Left lung (tissue), 10 donors: ENCODE results near the gene ABLIM2. TPM values are rescaled to one million over a fixed set of nuclear protein-coding genes. Genes with fewer than 3 reads are reported as not detected.

Experiments
- ATAC-seq: fragments of 200-7000 bp; cut with Tn5 transposase; one replicate; pipeline ENCODE4 v1.9.1; 2020; ENCODE audit warnings: moderate library complexity
- DNase-seq, 4 donors: peaks; one replicate each; pipeline ENCODE4 v3.0.0-alpha.2; 2013 to 2020
- H3K27ac ChIP-seq, 2 donors: fragments of 200-600 bp; sonication (generic) in 1 of 2; one replicate each; pipeline versions ENCODE4 v1.5.0 to v1.8.0; 2020 to 2021
- H3K27me3 ChIP-seq, 2 donors: fragments of 200-600 bp; sonication (generic) in 1 of 2; one replicate each; pipeline versions ENCODE4 v1.5.0 to v1.8.0; 2020 to 2021
- H3K36me3 ChIP-seq, 2 donors: fragments of 200-600 bp; sonication (generic) in 1 of 2; one replicate each; pipeline versions ENCODE4 v1.5.0 to v1.8.0; 2020 to 2021
- H3K4me1 ChIP-seq, 2 donors: fragments of 200-600 bp; one replicate each; pipeline ENCODE4 v1.8.0; 2021
- H3K4me3 ChIP-seq, 2 donors: fragments of 200-600 bp; sonication (generic) in 1 of 2; one replicate each; pipeline versions ENCODE4 v1.5.0 to v1.8.0; 2020 to 2021; ENCODE audit warnings: mild to moderate bottlenecking in 1 of 2
- H3K9me3 ChIP-seq, 2 donors: fragments of 200-600 bp; sonication (generic) in 1 of 2; one replicate each; pipeline versions ENCODE4 v1.5.0 to v1.8.0; 2020 to 2021
- CTCF ChIP-seq, 2 donors: fragments of 200-600 bp; sonication (generic) in 1 of 2; IDR thresholded peaks; one replicate each; pipeline versions ENCODE4 v1.5.0 to v1.8.0; 2021; ENCODE audit warnings: antibody characterized with exemption in 2 of 2
- intact Hi-C, 2 donors: fragments of 100-400 bp; cut with DNase I; formaldehyde crosslinking; loops; one replicate each; pipeline versions ENCODE4 v1.11.2 to v1.14.2; 2022
- polyA plus RNA-seq, 6 donors: library from polyadenylated mRNA; unstranded; fragments of 120-200 nt; gene quantifications; one replicate each; pipeline ENCODE4 v1.2.1, GENCODE V29; 2013; ENCODE audit not compliant: insufficient read length in 6 of 6
- total RNA-seq, 2 donors: library from RNA; stranded (reverse); fragmentation: NEBNext Ultra II Directional; extraction: Animal tissue kit (Norgen Biotek cat#: 25700); gene quantifications; one replicate each; pipeline ENCODE4 v1.2.1, GENCODE V29; 2021
- donor health status: DM: no; HTN: yes; CAD: no.
- donor health status: DM: no; HTN: no; CAD: no.

Gene ABLIM2
- total and polyA plus RNA-seq, 8 donors = 5.7 to 10.2 (median 7.0) TPM

GRCh38 chr4:8122746-8123145 is 35.9 kb downstream of the ABLIM2 start:
- H3K27me3 ChIP-seq = no peaks in the 10 kb centered on the region
- no peaks in the 10 kb centered on the region for H3K36me3 ChIP-seq
- no peak for ATAC-seq
- H3K4me1 ChIP-seq = no peaks in the 10 kb centered on the region
- peak in 1 of 4 donors; percentile 58 for DNase-seq
- no peaks in the 10 kb centered on the region for H3K9me3 ChIP-seq
- H3K27ac ChIP-seq = no peak overlapping the region
- H3K4me3 ChIP-seq = no peak overlapping the region
- no peak for TF ChIP-seq CTCF (IDR thresholded peaks at IDR 0.05)
- intact Hi-C loops = no loop called here

GRCh38 chr4:8121292-8122015 is 37.2 kb downstream of the ABLIM2 start:
- intact Hi-C loops = no loop called here
- DNase-seq = peak in 1 of 4 donors; percentile 73
- H3K27me3 ChIP-seq = no peaks in the 10 kb centered on the region
- no peaks in the 10 kb centered on the region for H3K36me3 ChIP-seq
- ATAC-seq = no peak
- H3K4me3 ChIP-seq = no peak overlapping the region
- no peak overlapping the region for H3K27ac ChIP-seq
- H3K4me1 ChIP-seq = no peaks in the 10 kb centered on the region
- no peaks in the 10 kb centered on the region for H3K9me3 ChIP-seq
- no peak for TF ChIP-seq CTCF (IDR thresholded peaks at IDR 0.05)

- H3K27me3 ChIP-seq = no peaks in the 10 kb centered on the region
- ATAC-seq = no peak
- no peak overlapping the region for H3K27ac ChIP-seq
- no peak for TF ChIP-seq CTCF (IDR thresholded peaks at IDR 0.05)
- H3K36me3 ChIP-seq = no peaks in the 10 kb centered on the region
- intact Hi-C loops = no loop called here
- H3K4me3 ChIP-seq = no peak overlapping the region
- no peaks in the 10 kb centered on the region for H3K9me3 ChIP-seq
- DNase-seq = no peak
- H3K4me1 ChIP-seq = no peaks in the 10 kb centered on the region
Observed at GRCh38 chr4:8120501-8120900, 38.1 kb downstream of the ABLIM2 start.

- Histone ChIP-seq H3K9me3 (no peaks in the 10 kb centered on the region), H3K27me3 (no peaks in the 10 kb centered on the region), H3K4me1 (no peaks in the 10 kb centered on the region), H3K4me3 (no peak overlapping the region), H3K27ac (no peak overlapping the region), H3K36me3 (no peaks in the 10 kb centered on the region)
- DNase-seq (peak in 1 of 4 donors; percentile 62), ATAC-seq (no peak)
- TF ChIP-seq CTCF (IDR thresholded peaks at IDR 0.05) = no peak
- intact Hi-C loops = no loop called here
Observed at GRCh38 chr4:8119877-8120276, 38.7 kb downstream of the ABLIM2 start.

GRCh38 chr4:8118531-8118930 is 40.1 kb downstream of the ABLIM2 start:
- no peak overlapping the region for H3K27ac ChIP-seq
- ATAC-seq (no peak), DNase-seq (peak in 1 of 4 donors; percentile 34)
- TF ChIP-seq CTCF (IDR thresholded peaks at IDR 0.05) = no peak
- no peaks in the 10 kb centered on the region for H3K36me3 ChIP-seq
- H3K4me3 ChIP-seq = no peak overlapping the region
- no peaks in the 10 kb centered on the region for H3K9me3 ChIP-seq
- intact Hi-C loops = no loop called here
- H3K27me3 ChIP-seq = no peaks in the 10 kb centered on the region
- no peaks in the 10 kb centered on the region for H3K4me1 ChIP-seq
